Measurements from ENCODE around the gene ABCA5. TPM values are rescaled to one million over a fixed set of nuclear protein-coding genes. Genes with fewer than 3 reads are reported as not detected.

Gene ABCA5
- total and polyA plus RNA-seq, 4 donors, result 18.7 to 84.4 (median 48.8) TPM

DNA sequence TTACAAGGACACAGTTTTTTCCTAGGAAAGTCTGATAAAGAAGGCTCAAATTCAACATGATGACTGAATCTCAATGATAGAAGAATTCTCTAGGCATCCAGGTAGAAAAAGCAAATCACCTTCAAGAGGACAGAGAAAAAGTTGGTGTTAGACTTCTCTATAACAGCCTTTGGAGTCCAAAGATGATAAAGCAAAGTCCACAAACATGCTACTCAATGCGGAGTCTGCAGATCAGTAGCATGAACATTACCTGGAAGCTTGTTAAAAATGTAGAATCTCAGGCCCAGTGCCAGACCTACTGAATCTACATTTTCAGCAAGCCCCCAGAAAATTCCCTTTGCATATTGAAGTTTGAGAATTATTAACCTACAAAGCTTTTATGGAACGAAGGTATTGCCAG is 46.1 kb upstream of the ABCA5 start:
- Histone ChIP-seq H3K27me3 (ENCODE audit: control insufficient read depth in 4 of 4, insufficient read depth in 4 of 4, low read length in 3 of 4) (no peaks in the 10 kb centered on the region), H3K36me3 (ENCODE audit: control insufficient read depth in 4 of 4, insufficient read depth in 3 of 4, low read depth in 1 of 4, low read length in 3 of 4) (no peaks in the 10 kb centered on the region), H3K9ac (ENCODE audit: low read depth in 1 of 2, low read length in 2 of 2) (no peak overlapping the region), H3K27ac (ENCODE audit: low read depth in 1 of 2, low read length in 2 of 2) (no peak overlapping the region), H3K4me1 (ENCODE audit: control insufficient read depth in 4 of 4, insufficient read depth in 4 of 4, low read length in 3 of 4) (no peaks in the 10 kb centered on the region), H3K9me3 (ENCODE audit: control insufficient read depth in 4 of 4, low read length in 3 of 4) (no peaks in the 10 kb centered on the region), H3K4me3 (ENCODE audit: low read depth in 1 of 3, low read length in 3 of 3) (no peak overlapping the region)
- no peak for DNase-seq (ENCODE audit: low spot score)
- TF ChIP-seq HNF4A (conservative IDR thresholded peaks at IDR 0.05), result peak; percentile 17 to 32
- no peak for TF ChIP-seq HNF4G (IDR thresholded peaks at IDR 0.05)
- TF ChIP-seq TAF1 (conservative IDR thresholded peaks at IDR 0.05), result no peak
- WGBS, result 46% methylated on average over 2 of the region's 2 CpGs

DNA sequence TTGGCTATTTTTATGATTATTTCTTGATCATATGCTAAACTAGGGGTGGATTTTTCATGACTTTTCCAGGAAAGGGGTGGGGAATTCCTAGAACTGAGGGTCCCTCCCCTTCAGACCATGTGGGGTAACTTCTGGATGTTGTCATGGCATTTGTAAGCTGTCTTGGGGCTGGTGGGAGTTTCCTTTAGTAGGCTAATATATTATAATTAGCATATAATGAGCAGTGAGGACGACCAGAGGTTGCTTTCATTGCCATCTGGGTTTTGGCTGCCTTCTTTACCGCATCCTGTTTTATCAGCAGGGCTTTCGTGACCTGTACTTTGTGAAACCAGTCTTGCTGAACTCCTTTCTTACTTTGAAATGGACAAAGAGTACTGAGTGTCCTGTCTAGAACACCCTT is 40.4 kb upstream of the ABCA5 start:
- Histone ChIP-seq H3K27me3 (ENCODE audit: control insufficient read depth in 4 of 4, insufficient read depth in 4 of 4, low read length in 3 of 4) (no peaks in the 10 kb centered on the region), H3K4me3 (ENCODE audit: low read depth in 1 of 3, low read length in 3 of 3) (no peak overlapping the region), H3K9ac (ENCODE audit: low read depth in 1 of 2, low read length in 2 of 2) (no peak overlapping the region), H3K36me3 (ENCODE audit: control insufficient read depth in 4 of 4, insufficient read depth in 3 of 4, low read depth in 1 of 4, low read length in 3 of 4) (no peaks in the 10 kb centered on the region), H3K4me1 (ENCODE audit: control insufficient read depth in 4 of 4, insufficient read depth in 4 of 4, low read length in 3 of 4) (peaks cover 0 to 1% (median 0%) of the 10 kb centered on the region in 4 donors), H3K27ac (ENCODE audit: low read depth in 1 of 2, low read length in 2 of 2) (no peak overlapping the region), H3K9me3 (ENCODE audit: control insufficient read depth in 4 of 4, low read length in 3 of 4) (no peaks in the 10 kb centered on the region)
- no peak for TF ChIP-seq JUND (IDR thresholded peaks at IDR 0.05)
- no peak for TF ChIP-seq RXRA (IDR thresholded peaks at IDR 0.05)
- TF ChIP-seq FOXA2 (IDR thresholded peaks at IDR 0.05), result no peak
- TF ChIP-seq GABPA (IDR thresholded peaks at IDR 0.05 in 1 of 2, conservative IDR thresholded peaks at IDR 0.05 in 1 of 2), result no peak
- no peak for TF ChIP-seq EGR1 (IDR thresholded peaks at IDR 0.05; ENCODE audit: low read depth in 2 of 2)
- TF ChIP-seq RAD21 (IDR thresholded peaks at IDR 0.05), result no peak
- TF ChIP-seq YY1 (IDR thresholded peaks at IDR 0.05), result no peak
- TF ChIP-seq ZBTB33 (IDR thresholded peaks at IDR 0.05), result no peak
- no peak for DNase-seq (ENCODE audit: low spot score)
- WGBS, result 62% methylated on average over 3 of the region's 3 CpGs

- H3K4me1 ChIP-seq (ENCODE audit: control insufficient read depth in 4 of 4, insufficient read depth in 4 of 4, low read length in 3 of 4), result peaks cover 0 to 1% (median 0%) of the 10 kb centered on the region in 4 donors
- H3K9ac ChIP-seq (ENCODE audit: low read depth in 1 of 2, low read length in 2 of 2), result no peak overlapping the region
- no peaks in the 10 kb centered on the region for H3K9me3 ChIP-seq (ENCODE audit: control insufficient read depth in 4 of 4, low read length in 3 of 4)
- TF ChIP-seq HNF4A (conservative IDR thresholded peaks at IDR 0.05) (no peak), JUND (IDR thresholded peaks at IDR 0.05) (no peak), EGR1 (IDR thresholded peaks at IDR 0.05; ENCODE audit: low read depth in 2 of 2) (no peak), REST (IDR thresholded peaks at IDR 0.05) (no peak), FOXA1 (IDR thresholded peaks at IDR 0.05) (no peak), ATF3 (IDR thresholded peaks at IDR 0.05) (no peak), YY1 (IDR thresholded peaks at IDR 0.05) (no peak), RAD21 (IDR thresholded peaks at IDR 0.05) (no peak), ZBTB33 (IDR thresholded peaks at IDR 0.05) (no peak), SP1 (IDR thresholded peaks at IDR 0.05) (no peak), NR2F2 (IDR thresholded peaks at IDR 0.05) (no peak), RXRA (IDR thresholded peaks at IDR 0.05) (no peak)
- 87% methylated on average over 2 of the region's 2 CpGs for WGBS
- H3K36me3 ChIP-seq (ENCODE audit: control insufficient read depth in 4 of 4, insufficient read depth in 3 of 4, low read depth in 1 of 4, low read length in 3 of 4), result no peaks in the 10 kb centered on the region
- no peak overlapping the region for H3K27ac ChIP-seq (ENCODE audit: low read depth in 1 of 2, low read length in 2 of 2)
- DNase-seq (ENCODE audit: low spot score), result no peak
- no peak overlapping the region for H3K4me3 ChIP-seq (ENCODE audit: low read depth in 1 of 3, low read length in 3 of 3)
- no peaks in the 10 kb centered on the region for H3K27me3 ChIP-seq (ENCODE audit: control insufficient read depth in 4 of 4, insufficient read depth in 4 of 4, low read length in 3 of 4)
These were observed 36.7 kb upstream of the ABCA5 start for GRCh38 chr17:69363488-69364210.

All from liver (tissue), 9 donors.